ENCODE results near the gene PABPN1L. TPM values are rescaled to one million over a fixed set of nuclear protein-coding genes. Genes with fewer than 3 reads are reported as not detected.

Gene PABPN1L
- total RNA-seq, 1 experiment from 2014 or later, result not detected

DNA sequence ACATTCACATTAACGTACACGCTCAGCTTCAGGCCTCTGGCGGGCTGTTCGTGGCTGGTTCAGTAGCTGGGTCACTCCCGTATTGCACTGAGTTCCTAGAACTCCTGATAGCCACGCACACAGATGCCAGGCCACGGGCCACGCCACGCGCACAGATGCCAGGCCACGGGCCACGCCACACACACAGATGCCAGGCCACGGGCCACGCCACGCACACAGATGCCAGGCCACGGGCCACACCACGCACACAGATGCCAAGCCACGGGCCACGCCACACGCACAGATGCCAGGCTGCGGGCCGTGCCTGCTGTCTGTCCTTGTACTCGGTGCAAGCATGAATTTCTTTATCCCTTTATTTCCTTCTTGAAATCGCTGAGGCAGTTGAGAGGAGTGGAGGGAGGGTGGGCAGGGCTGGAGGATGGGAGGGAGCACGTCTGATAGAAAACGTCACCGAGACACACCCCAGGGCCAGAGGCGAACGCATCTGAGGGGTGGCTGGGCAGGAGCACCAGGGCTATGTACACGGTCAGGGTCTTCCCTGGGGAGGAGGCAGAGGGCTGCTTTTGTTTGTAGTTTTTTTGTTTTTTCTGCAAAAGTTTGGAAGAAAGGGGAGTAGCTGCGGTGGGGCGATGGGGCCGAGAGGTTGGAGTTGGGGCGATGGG lies 8.6 kb upstream of the PABPN1L start:
- H3K4me3 Mint-ChIP-seq (ENCODE audit: low read depth, unreplicated experiment), result no peak overlapping the region

DNA sequence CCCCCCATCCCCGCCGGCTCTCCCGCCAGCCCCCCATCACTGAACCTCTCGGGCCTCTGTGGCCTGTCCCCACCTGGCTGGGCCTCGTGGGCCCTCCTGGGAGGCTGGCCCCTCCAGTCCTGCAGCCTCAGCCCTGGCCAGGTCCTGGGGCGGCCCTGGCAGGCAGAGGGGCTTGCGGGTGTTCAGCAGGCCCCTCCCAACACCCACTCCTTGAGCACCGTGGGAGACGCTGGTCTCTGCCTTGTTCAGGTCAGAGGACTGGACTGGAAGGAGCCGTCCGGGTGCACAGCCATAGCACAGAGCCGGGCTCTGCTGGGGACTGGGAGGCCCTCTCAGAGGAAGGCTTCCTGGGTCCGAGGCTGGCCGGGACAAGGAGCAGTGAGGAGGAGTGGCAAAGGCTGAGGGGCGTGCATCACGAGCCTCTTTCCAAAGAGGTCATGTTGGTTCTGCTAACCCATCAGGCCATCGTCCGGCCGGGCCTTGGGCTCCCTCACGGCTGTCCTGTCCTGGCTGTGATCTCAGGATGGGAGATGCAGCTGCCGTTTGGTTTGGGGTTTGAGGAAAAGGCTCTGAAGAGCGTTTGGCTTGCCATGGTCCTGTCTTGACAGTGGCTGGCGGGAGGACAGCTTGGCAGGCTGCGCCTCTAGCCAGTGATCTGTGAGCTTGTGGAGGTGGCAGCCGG lies 6.3 kb upstream of the PABPN1L start:
- no peaks in the 10 kb centered on the region for H3K4me1 Mint-ChIP-seq (ENCODE audit: low read depth, unreplicated experiment)
- no peaks in the 10 kb centered on the region for H3K9me3 Mint-ChIP-seq (ENCODE audit: low read depth, unreplicated experiment)
- TF ChIP-seq, protein P1, sequence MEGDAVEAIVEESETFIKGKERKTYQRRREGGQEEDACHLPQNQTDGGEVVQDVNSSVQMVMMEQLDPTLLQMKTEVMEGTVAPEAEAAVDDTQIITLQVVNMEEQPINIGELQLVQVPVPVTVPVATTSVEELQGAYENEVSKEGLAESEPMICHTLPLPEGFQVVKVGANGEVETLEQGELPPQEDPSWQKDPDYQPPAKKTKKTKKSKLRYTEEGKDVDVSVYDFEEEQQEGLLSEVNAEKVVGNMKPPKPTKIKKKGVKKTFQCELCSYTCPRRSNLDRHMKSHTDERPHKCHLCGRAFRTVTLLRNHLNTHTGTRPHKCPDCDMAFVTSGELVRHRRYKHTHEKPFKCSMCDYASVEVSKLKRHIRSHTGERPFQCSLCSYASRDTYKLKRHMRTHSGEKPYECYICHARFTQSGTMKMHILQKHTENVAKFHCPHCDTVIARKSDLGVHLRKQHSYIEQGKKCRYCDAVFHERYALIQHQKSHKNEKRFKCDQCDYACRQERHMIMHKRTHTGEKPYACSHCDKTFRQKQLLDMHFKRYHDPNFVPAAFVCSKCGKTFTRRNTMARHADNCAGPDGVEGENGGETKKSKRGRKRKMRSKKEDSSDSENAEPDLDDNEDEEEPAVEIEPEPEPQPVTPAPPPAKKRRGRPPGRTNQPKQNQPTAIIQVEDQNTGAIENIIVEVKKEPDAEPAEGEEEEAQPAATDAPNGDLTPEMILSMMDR (IDR thresholded peaks at IDR 0.05; ENCODE audit: unreplicated experiment), result no peak
- BruUV-seq (replicated peaks), result no TSS peak
- DNase-seq, result no peak
- H3K27ac Mint-ChIP-seq (ENCODE audit: unreplicated experiment), result no peak overlapping the region
- CTCF ChIA-PET, result no interaction called here
- no peak overlapping the region for H3K4me3 Mint-ChIP-seq (ENCODE audit: low read depth, unreplicated experiment)
- intact Hi-C loops (cut with micrococcal nuclease; ENCODE audit: unreplicated experiment), result no loop called here
- H3K27me3 Mint-ChIP-seq (ENCODE audit: unreplicated experiment), result peaks cover 99% of the 10 kb centered on the region
- no peaks in the 10 kb centered on the region for H3K36me3 Mint-ChIP-seq (ENCODE audit: insufficient read depth, unreplicated experiment)

More for the DNA sequence above, 8.6 kb upstream of the PABPN1L start:
- TF ChIP-seq, protein P1 (IDR thresholded peaks at IDR 0.05; ENCODE audit: unreplicated experiment), result no peak
- no peak overlapping the region for H3K27ac Mint-ChIP-seq (ENCODE audit: unreplicated experiment)
- peaks cover 99% of the 10 kb centered on the region for H3K27me3 Mint-ChIP-seq (ENCODE audit: unreplicated experiment)
- H3K36me3 Mint-ChIP-seq (ENCODE audit: insufficient read depth, unreplicated experiment), result no peaks in the 10 kb centered on the region
- DNase-seq, result no peak
- CTCF ChIA-PET, result no interaction called here
- intact Hi-C loops (cut with micrococcal nuclease; ENCODE audit: unreplicated experiment), result no loop called here
- no peaks in the 10 kb centered on the region for H3K9me3 Mint-ChIP-seq (ENCODE audit: low read depth, unreplicated experiment)
- no TSS peak for BruUV-seq (replicated peaks)
- peaks cover 6% of the 10 kb centered on the region for H3K4me1 Mint-ChIP-seq (ENCODE audit: low read depth, unreplicated experiment)

GRCh38 chr16:88871730-88872416 lies 5.4 kb upstream of the PABPN1L start:
- TF ChIP-seq, protein P1 (IDR thresholded peaks at IDR 0.05; ENCODE audit: unreplicated experiment), result no peak
- DNase-seq, result no peak
- peaks cover 99% of the 10 kb centered on the region for H3K27me3 Mint-ChIP-seq (ENCODE audit: unreplicated experiment)
- no peak overlapping the region for H3K27ac Mint-ChIP-seq (ENCODE audit: unreplicated experiment)
- CTCF ChIA-PET, result no interaction called here
- H3K36me3 Mint-ChIP-seq (ENCODE audit: insufficient read depth, unreplicated experiment), result no peaks in the 10 kb centered on the region
- H3K4me3 Mint-ChIP-seq (ENCODE audit: low read depth, unreplicated experiment), result no peak overlapping the region
- no peaks in the 10 kb centered on the region for H3K9me3 Mint-ChIP-seq (ENCODE audit: low read depth, unreplicated experiment)
- intact Hi-C loops (cut with micrococcal nuclease; ENCODE audit: unreplicated experiment), result no loop called here
- H3K4me1 Mint-ChIP-seq (ENCODE audit: low read depth, unreplicated experiment), result no peaks in the 10 kb centered on the region
- no TSS peak for BruUV-seq (replicated peaks)

GRCh38 chr16:88871349-88871702 lies 4.9 kb upstream of the PABPN1L start:
- CTCF ChIA-PET, result no interaction called here
- no peak for DNase-seq
- peaks cover 99% of the 10 kb centered on the region for H3K27me3 Mint-ChIP-seq (ENCODE audit: unreplicated experiment)
- H3K27ac Mint-ChIP-seq (ENCODE audit: unreplicated experiment), result no peak overlapping the region
- no peaks in the 10 kb centered on the region for H3K4me1 Mint-ChIP-seq (ENCODE audit: low read depth, unreplicated experiment)
- no peaks in the 10 kb centered on the region for H3K36me3 Mint-ChIP-seq (ENCODE audit: insufficient read depth, unreplicated experiment)
- no peaks in the 10 kb centered on the region for H3K9me3 Mint-ChIP-seq (ENCODE audit: low read depth, unreplicated experiment)
- H3K4me3 Mint-ChIP-seq (ENCODE audit: low read depth, unreplicated experiment), result peak overlapping the region; percentile 35
- intact Hi-C loops (cut with micrococcal nuclease; ENCODE audit: unreplicated experiment), result no loop called here
- TF ChIP-seq, protein P1 (IDR thresholded peaks at IDR 0.05; ENCODE audit: unreplicated experiment), result no peak
- BruUV-seq (replicated peaks), result no TSS peak
